NCI-H2196 (cell line): ENCODE data around the gene LAMC1.

Experiments used
- DNase-seq: peaks from one replicate; lab custom pipeline; 2025; ENCODE audit not compliant: unreplicated experiment; lab: John Stamatoyannopoulos, UW

The LAMC1 gene

GRCh38 chr1:183103577-183103976, 80.4 kb downstream of the LAMC1 start:
- DNase-seq, result no peak

GRCh38 chr1:183105449-183105848, 82.2 kb downstream of the LAMC1 start:
- no peak for DNase-seq

GRCh38 chr1:183106166-183106565, 82.9 kb downstream of the LAMC1 start:
- DNase-seq, result no peak

GRCh38 chr1:183106746-183107145, 83.5 kb downstream of the LAMC1 start:
- DNase-seq, result no peak

- no peak for DNase-seq
Observed at GRCh38 chr1:183110326-183110880, 87.2 kb downstream of the LAMC1 start.

GRCh38 chr1:183114441-183114840, 91.2 kb downstream of the LAMC1 start:
- DNase-seq, result no peak

- no peak for DNase-seq
Observed at GRCh38 chr1:183116416-183116815, 93.2 kb downstream of the LAMC1 start.

- no peak for DNase-seq
Observed at GRCh38 chr1:183121609-183122008, 98.4 kb downstream of the LAMC1 start.

- DNase-seq, result peak; percentile 18
Observed at GRCh38 chr1:183124259-183124658, 101.0 kb downstream of the LAMC1 start.

- DNase-seq, result no peak
Observed at GRCh38 chr1:183125279-183125999, 102.2 kb downstream of the LAMC1 start.

GRCh38 chr1:183126000-183126366, 102.8 kb downstream of the LAMC1 start:
- no peak for DNase-seq

GRCh38 chr1:183126528-183126927, 103.3 kb downstream of the LAMC1 start:
- DNase-seq, result no peak

- no peak for DNase-seq
Observed at GRCh38 chr1:183129921-183130690, 106.9 kb downstream of the LAMC1 start.

- DNase-seq, result no peak
Observed at GRCh38 chr1:183131166-183131565, 107.9 kb downstream of the LAMC1 start.

- no peak for DNase-seq
Observed at GRCh38 chr1:183135336-183135735, 112.1 kb downstream of the LAMC1 start.

GRCh38 chr1:183137782-183138181, 114.6 kb downstream of the LAMC1 start:
- no peak for DNase-seq

GRCh38 chr1:183138301-183138700, 115.1 kb downstream of the LAMC1 start:
- no peak for DNase-seq

GRCh38 chr1:183139281-183139942, 116.2 kb downstream of the LAMC1 start:
- DNase-seq, result no peak

GRCh38 chr1:183140633-183141032, 117.4 kb downstream of the LAMC1 start:
- no peak for DNase-seq

GRCh38 chr1:183142171-183142570, 119.0 kb downstream of the LAMC1 start:
- no peak for DNase-seq

- DNase-seq, result no peak
Observed at GRCh38 chr1:183143576-183144315, 120.5 kb downstream of the LAMC1 start.
